ENCODE data around the gene NCOA4.
"Not testable (repeated sequence)": the region's sequence is repeated elsewhere in the genome, so short reads cannot be mapped to it uniquely, and the experiment has no call there.

The NCOA4 gene

GRCh38 chr10:46030091-46030937, at the start of gene NCOA4:
Gene NCOA4, minus strand, starts transcription at chr10:46030623. Its CDS starts 13,943 bp downstream, at chr10:46016680.
- DNase-seq (ENCODE audit: low read depth), result peak; percentile 94

GRCh38 chr10:46079831-46080585, 49.6 kb upstream of the NCOA4 start:
- no peak for DNase-seq (ENCODE audit: low read depth)

- no peak for DNase-seq (ENCODE audit: low read depth)
Measured at GRCh38 chr10:46077731-46078413, 47.4 kb upstream of the NCOA4 start.

GRCh38 chr10:46077141-46077554, 46.7 kb upstream of the NCOA4 start:
- DNase-seq (ENCODE audit: low read depth), result no peak

- no peak for DNase-seq (ENCODE audit: low read depth)
Measured at GRCh38 chr10:46075869-46076268, 45.4 kb upstream of the NCOA4 start.

- DNase-seq (ENCODE audit: low read depth), result no peak
Measured at GRCh38 chr10:46074196-46074946, 43.9 kb upstream of the NCOA4 start.

- no peak for DNase-seq (ENCODE audit: low read depth)
Measured at GRCh38 chr10:46073564-46073963, 43.1 kb upstream of the NCOA4 start.

GRCh38 chr10:46070749-46071148, 40.3 kb upstream of the NCOA4 start:
- DNase-seq (ENCODE audit: low read depth), result no peak

GRCh38 chr10:46069771-46070463, 39.5 kb upstream of the NCOA4 start:
- DNase-seq (ENCODE audit: low read depth), result no peak

- DNase-seq (ENCODE audit: low read depth), result no peak
Measured at GRCh38 chr10:46068905-46069304, 38.5 kb upstream of the NCOA4 start.

GRCh38 chr10:46068117-46068516, 37.7 kb upstream of the NCOA4 start:
- no peak for DNase-seq (ENCODE audit: low read depth)

GRCh38 chr10:46064269-46064817, 33.9 kb upstream of the NCOA4 start:
- no peak for DNase-seq (ENCODE audit: low read depth)

GRCh38 chr10:46062723-46063428, 32.5 kb upstream of the NCOA4 start:
- no peak for DNase-seq (ENCODE audit: low read depth)

GRCh38 chr10:46060706-46061105, 30.3 kb upstream of the NCOA4 start:
- no peak for DNase-seq (ENCODE audit: low read depth)

GRCh38 chr10:46057927-46058326, 27.5 kb upstream of the NCOA4 start:
- DNase-seq (ENCODE audit: low read depth), result not testable (repeated sequence)

GRCh38 chr10:46057038-46057437, 26.6 kb upstream of the NCOA4 start:
- no peak for DNase-seq (ENCODE audit: low read depth)

- no peak for DNase-seq (ENCODE audit: low read depth)
Measured at GRCh38 chr10:46055771-46056170, 25.3 kb upstream of the NCOA4 start.

- no peak for DNase-seq (ENCODE audit: low read depth)
Measured at GRCh38 chr10:46053534-46054434, 23.4 kb upstream of the NCOA4 start.

GRCh38 chr10:46052791-46053375, 22.5 kb upstream of the NCOA4 start:
- DNase-seq (ENCODE audit: low read depth), result no peak
